ENCODE data around the gene ERVK3-1. TPM values are rescaled to one million over a fixed set of nuclear protein-coding genes. Genes with fewer than 3 reads are reported as not detected.

The ERVK3-1 gene
- total RNA-seq, 6 experiments from 2014 or later, result 12.4 to 44.7 (median 15.8) TPM

DNA sequence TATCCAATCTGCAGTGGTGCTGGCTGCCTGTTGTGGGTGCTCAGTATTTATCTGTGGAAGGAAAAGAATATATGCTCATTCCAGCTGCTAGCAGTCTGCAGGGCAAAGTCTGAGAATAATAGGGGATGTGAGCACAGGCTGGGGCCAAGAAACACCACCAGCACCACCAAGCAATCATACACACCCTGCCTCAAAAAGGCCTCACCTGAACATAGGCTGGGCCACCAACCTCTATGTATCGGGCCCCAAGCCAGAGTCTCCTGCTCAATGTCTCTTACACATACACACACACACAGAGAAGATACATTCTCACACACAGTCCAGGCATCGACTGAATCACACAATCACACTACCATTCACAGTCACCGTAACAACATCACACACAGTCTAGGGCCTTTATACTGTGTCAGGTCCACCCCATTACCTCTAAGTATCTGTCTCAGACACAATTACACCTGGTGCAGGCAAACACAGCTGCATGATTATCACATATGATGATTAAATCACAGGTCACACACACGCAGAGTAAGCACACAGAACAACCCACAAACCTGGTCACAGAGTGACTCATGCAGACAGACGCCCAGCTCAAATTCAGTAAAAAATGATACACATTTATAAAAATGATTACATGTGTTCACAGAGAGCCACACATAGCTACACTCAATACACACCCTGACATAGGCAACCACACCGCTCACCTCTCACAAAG, 20.3 kb downstream of the ERVK3-1 start:
- H3K4me3 ChIP-seq, result no peak overlapping the region
- DNase-seq (no peak), ATAC-seq (no peak)
- H3K4me1 ChIP-seq, result peaks cover 0 to 24% (median 5%) of the 10 kb centered on the region in 4 donors
- no peak overlapping the region for H3K27ac ChIP-seq
- TF ChIP-seq POLR2A (IDR thresholded peaks at IDR 0.05), result no peak
- TF ChIP-seq, protein P1, sequence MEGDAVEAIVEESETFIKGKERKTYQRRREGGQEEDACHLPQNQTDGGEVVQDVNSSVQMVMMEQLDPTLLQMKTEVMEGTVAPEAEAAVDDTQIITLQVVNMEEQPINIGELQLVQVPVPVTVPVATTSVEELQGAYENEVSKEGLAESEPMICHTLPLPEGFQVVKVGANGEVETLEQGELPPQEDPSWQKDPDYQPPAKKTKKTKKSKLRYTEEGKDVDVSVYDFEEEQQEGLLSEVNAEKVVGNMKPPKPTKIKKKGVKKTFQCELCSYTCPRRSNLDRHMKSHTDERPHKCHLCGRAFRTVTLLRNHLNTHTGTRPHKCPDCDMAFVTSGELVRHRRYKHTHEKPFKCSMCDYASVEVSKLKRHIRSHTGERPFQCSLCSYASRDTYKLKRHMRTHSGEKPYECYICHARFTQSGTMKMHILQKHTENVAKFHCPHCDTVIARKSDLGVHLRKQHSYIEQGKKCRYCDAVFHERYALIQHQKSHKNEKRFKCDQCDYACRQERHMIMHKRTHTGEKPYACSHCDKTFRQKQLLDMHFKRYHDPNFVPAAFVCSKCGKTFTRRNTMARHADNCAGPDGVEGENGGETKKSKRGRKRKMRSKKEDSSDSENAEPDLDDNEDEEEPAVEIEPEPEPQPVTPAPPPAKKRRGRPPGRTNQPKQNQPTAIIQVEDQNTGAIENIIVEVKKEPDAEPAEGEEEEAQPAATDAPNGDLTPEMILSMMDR (IDR thresholded peaks at IDR 0.05), result no peak
- intact Hi-C loops (cut with DNase I), result no loop called here
- H3K9me3 ChIP-seq, result no peaks in the 10 kb centered on the region
- no peaks in the 10 kb centered on the region for H3K36me3 ChIP-seq
- WGBS (ENCODE audit: insufficient coverage, low coverage, low lambda C conversion rate, missing lambda C conversion rate), result 91% methylated on average over 4 of the region's 6 CpGs
- H3K27me3 ChIP-seq, result no peaks in the 10 kb centered on the region

DNA sequence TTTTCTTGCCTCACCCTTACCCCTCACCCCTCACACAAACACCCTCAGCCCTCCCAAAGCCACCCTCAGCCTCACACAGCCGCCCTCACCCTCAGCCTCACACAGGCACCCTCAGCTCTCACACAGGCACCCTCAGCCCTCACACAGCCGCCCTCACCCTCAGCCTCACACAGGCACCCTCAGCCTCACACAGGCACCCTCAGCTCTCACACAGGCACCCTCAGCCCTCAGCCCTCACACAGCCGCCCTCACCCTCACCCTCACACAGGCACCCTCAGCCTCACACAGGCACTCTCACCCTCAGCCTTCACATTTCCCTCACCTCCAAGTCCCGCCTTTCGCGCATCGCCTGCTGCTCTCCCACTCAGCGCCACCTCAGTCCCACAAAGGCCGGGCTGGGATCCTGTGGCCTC, 21.3 kb downstream of the ERVK3-1 start:
- H3K27me3 ChIP-seq, result no peaks in the 10 kb centered on the region
- no peak for DNase-seq
- intact Hi-C loops (cut with DNase I), result no loop called here
- H3K4me3 ChIP-seq, result peak overlapping the region; percentile 76 to 99 (median 91)
- 10% methylated on average over 9 of the region's 9 CpGs for WGBS (ENCODE audit: insufficient coverage, low coverage, low lambda C conversion rate, missing lambda C conversion rate)
- ATAC-seq, result peak; percentile 2 to 9 (median 6)
- no peak for TF ChIP-seq POLR2A (IDR thresholded peaks at IDR 0.05)
- TF ChIP-seq, protein P1 (IDR thresholded peaks at IDR 0.05), result no peak
- H3K4me1 ChIP-seq, result peaks cover 0 to 32% (median 5%) of the 10 kb centered on the region in 4 donors
- H3K9me3 ChIP-seq, result no peaks in the 10 kb centered on the region
- no peaks in the 10 kb centered on the region for H3K36me3 ChIP-seq
- H3K27ac ChIP-seq, result peak overlapping the region in 2 of 3 donors; percentile 76 to 90

DNA sequence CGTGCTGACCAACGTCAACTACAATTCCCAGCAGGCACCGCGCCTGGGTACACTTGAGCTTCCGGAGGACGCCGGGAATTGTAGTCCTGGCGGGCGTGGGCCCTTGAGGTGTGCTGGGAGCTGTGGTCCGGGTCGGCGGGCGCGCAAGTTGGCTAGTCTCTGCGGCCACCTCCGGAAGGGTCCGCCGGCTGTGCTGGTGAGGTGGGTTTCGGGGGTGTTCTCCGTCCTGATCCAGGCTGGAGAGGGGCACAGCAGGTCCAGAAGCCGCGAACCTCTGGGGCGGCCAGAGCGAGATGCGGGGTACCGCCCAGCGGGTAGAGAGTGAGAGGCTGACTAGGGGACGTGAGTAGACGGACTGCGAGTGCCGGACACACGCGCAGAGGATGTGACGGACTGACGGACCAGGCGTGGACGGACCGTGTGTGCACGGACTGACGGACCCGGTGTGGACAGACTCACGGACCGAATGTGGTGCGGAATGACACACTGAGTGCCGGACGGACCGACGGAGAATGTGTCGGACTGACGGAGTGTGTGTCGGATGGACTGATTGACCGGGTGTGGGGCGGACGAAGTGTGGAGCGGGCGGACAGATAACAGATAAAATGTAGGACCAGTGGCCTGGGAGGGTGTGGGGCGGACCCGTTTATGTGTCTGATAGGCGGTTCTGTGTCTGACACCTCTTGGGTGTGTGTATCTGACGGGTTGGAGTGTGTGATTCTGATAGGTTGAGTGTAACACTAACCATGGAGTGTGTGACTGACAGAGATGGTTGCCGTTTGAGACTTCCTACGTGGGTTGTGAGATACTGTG, 21.9 kb downstream of the ERVK3-1 start, which contains the start of gene ZSCAN22:
Gene ZSCAN22 (plus strand): TSS at position 81 of the 813 bp plus-strand sequence. CDS start 7,809 bp downstream, outside the sequence.
- Histone ChIP-seq H3K4me1 (peaks cover 0 to 32% (median 5%) of the 10 kb centered on the region in 4 donors), H3K9me3 (no peaks in the 10 kb centered on the region), H3K27me3 (no peaks in the 10 kb centered on the region), H3K4me3 (peak within 1 kb of the TSS; percentile 76 to 99 (median 91)), H3K36me3 (no peaks in the 10 kb centered on the region), H3K27ac (peak within 1 kb of the TSS; percentile 76 to 91 (median 90))
- ATAC-seq, result peak; percentile 92 to 96 (median 94)
- intact Hi-C loops (cut with DNase I), result no loop called here
- peak; percentile 98 to 99 (median 98) for DNase-seq
- peak; percentile 79 for TF ChIP-seq POLR2A (IDR thresholded peaks at IDR 0.05)
- TF ChIP-seq, protein P1 (IDR thresholded peaks at IDR 0.05), result no peak
- under 1% methylated on average over 37 of the region's 62 CpGs for WGBS (ENCODE audit: insufficient coverage, low coverage, low lambda C conversion rate, missing lambda C conversion rate)

DNA sequence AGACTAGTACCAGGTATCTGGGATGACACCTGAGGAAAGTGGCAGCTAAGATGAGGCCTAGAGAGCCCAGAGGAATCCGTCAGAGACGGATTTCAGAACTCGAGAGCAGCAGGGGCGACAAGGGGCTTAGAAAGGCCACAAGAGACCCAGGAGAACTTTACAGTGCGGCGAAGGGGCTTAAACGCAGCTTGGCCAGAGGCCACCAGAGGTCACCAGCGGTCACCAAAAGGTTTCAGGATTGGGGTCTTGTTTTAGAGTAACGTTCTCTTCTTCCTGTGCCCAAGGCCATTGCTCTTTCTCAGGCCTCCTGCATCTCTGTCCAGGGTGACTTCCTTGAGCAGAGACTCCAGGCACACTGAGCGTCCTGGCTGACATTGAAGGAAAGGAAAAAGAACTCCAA, 23.8 kb downstream of the ERVK3-1 start:
- Histone ChIP-seq H3K36me3 (no peaks in the 10 kb centered on the region), H3K4me3 (no peak overlapping the region), H3K4me1 (peaks cover 0 to 32% (median 5%) of the 10 kb centered on the region in 4 donors), H3K9me3 (no peaks in the 10 kb centered on the region), H3K27ac (no peak overlapping the region), H3K27me3 (no peaks in the 10 kb centered on the region)
- intact Hi-C loops (cut with DNase I), result no loop called here
- ATAC-seq (no peak), DNase-seq (no peak)
- WGBS (ENCODE audit: insufficient coverage, low coverage, low lambda C conversion rate, missing lambda C conversion rate), result 71% methylated on average over 7 of the region's 10 CpGs
- TF ChIP-seq, protein P1 (IDR thresholded peaks at IDR 0.05), result no peak
- no peak for TF ChIP-seq POLR2A (IDR thresholded peaks at IDR 0.05)
